Keratinocyte (primary cell): ENCODE results near the gene MGAT4A. TPM values are rescaled to one million over a fixed set of nuclear protein-coding genes. Genes with fewer than 3 reads are reported as not detected.

Experiments used
- DNase-seq: peaks from one replicate; pipeline ENCODE4 v3.0.0-alpha.2; 2011; ENCODE audit warnings: low read depth, missing footprints, low spot score
- FAIRE-seq: peaks from 2 replicates; lab custom pipeline; 2011; peaks lifted over from hg19 to GRCh38; lab: Jason Lieb, UNC
- H2AFZ ChIP-seq: 2 replicates; pipeline ENCODE4 v1.6.0; 2012; ENCODE audit warnings: low read length, control low read depth, inconsistent platforms; ENCODE audit not compliant: control insufficient read depth
- H3K27ac ChIP-seq: 2 replicates; pipeline ENCODE4 v1.5.1; 2011; ENCODE audit warnings: low read length; ENCODE audit not compliant: control insufficient read depth, insufficient read depth
- H3K27me3 ChIP-seq: 3 replicates; pipeline ENCODE4 v1.6.0; 2011; ENCODE audit warnings: low read length; ENCODE audit not compliant: control insufficient read depth, insufficient read depth; ENCODE audit errors: extremely low read depth
- H3K36me3 ChIP-seq, 2 experiments: 2 replicates in 1 of 2; 3 replicates in 1 of 2; pipeline ENCODE4 v1.5.1; 2011; ENCODE audit warnings: low read length in 2 of 2, mild to moderate bottlenecking in 1 of 2; ENCODE audit not compliant: control insufficient read depth in 2 of 2, insufficient read depth in 2 of 2; ENCODE audit errors: extremely low read depth in 1 of 2
- H3K4me1 ChIP-seq: 3 replicates; pipeline ENCODE4 v1.5.1; 2011; ENCODE audit warnings: low read length; ENCODE audit not compliant: control insufficient read depth, insufficient read depth; ENCODE audit errors: extremely low read depth
- H3K4me2 ChIP-seq: 3 replicates; pipeline ENCODE4 v1.6.0; 2011; ENCODE audit warnings: low read depth, low read length; ENCODE audit not compliant: control insufficient read depth, insufficient read depth; ENCODE audit errors: extremely low read depth
- H3K4me3 ChIP-seq, 3 experiments: fragments of 200-600 bp in 1 of 3; sonication (generic) in 1 of 3; 2 replicates in 2 of 3; 3 replicates in 1 of 3; pipeline ENCODE4 v1.5.1; 2011 to 2016; ENCODE audit warnings: low read length in 3 of 3, mild to moderate bottlenecking in 3 of 3, control low read depth in 2 of 3, inconsistent platforms in 1 of 3, low read depth in 1 of 3, mixed read lengths in 1 of 3, mixed run types in 1 of 3, moderate library complexity in 1 of 3; ENCODE audit not compliant: control insufficient read depth in 2 of 3, insufficient read depth in 2 of 3; ENCODE audit errors: extremely low read depth in 1 of 3
- H3K79me2 ChIP-seq: 2 replicates; pipeline ENCODE4 v1.6.0; 2012; ENCODE audit warnings: low read length; ENCODE audit not compliant: control insufficient read depth, insufficient read depth
- H3K9ac ChIP-seq: 3 replicates; pipeline ENCODE4 v1.6.0; 2011; ENCODE audit warnings: low read length; ENCODE audit not compliant: control insufficient read depth, insufficient read depth; ENCODE audit errors: extremely low read depth
- H3K9me1 ChIP-seq: 3 replicates; pipeline ENCODE4 v1.6.0; 2011; ENCODE audit warnings: low read length; ENCODE audit not compliant: control insufficient read depth, insufficient read depth; ENCODE audit errors: extremely low read depth
- H3K9me3 ChIP-seq: 2 replicates; pipeline ENCODE4 v1.5.1; 2012; ENCODE audit warnings: low read depth, low read length; ENCODE audit not compliant: control insufficient read depth
- H4K20me1 ChIP-seq: 3 replicates; pipeline ENCODE4 v1.6.0; 2011; ENCODE audit warnings: low read length; ENCODE audit not compliant: control insufficient read depth, insufficient read depth; ENCODE audit errors: extremely low read depth
- EZH2 ChIP-seq: IDR thresholded peaks from one replicate; pipeline ENCODE4 v1.6.1; 2012; ENCODE audit warnings: inconsistent platforms, mild to moderate bottlenecking, low read length, moderate library complexity
- dilution Hi-C: fragments of 300-500 bp; cut with MboI; formaldehyde crosslinking; loops from one replicate; pipeline ENCODE4 v1.7.0; 2020; ENCODE audit warnings: low sequenced_read_pairs; ENCODE audit not compliant: extremely low pct_ligation_motif_present
- polyA plus RNA-seq, 5 experiments: library from polyadenylated mRNA; depleted of rRNA in 3 of 5; stranded (reverse) in 3 of 5; stranded (forward) in 1 of 5; unstranded in 1 of 5; fragments of >200 nt; gene quantifications; 1 replicate in 1 of 5; 2 replicates in 3 of 5; 3 replicates in 1 of 5; pipeline versions ENCODE4 v1.2.1 to v1.2.3, GENCODE V29; 2011 to 2012; ENCODE audit warnings: missing spikeins in 2 of 5, low read depth in 1 of 5, low replicate concordance in 1 of 5
- TF ChIP-seq, protein P1 (sequence below), 3 experiments: IDR thresholded peaks in 1 of 3; conservative IDR thresholded peaks in 1 of 3; optimal IDR thresholded peaks in 1 of 3; 2 replicates in 2 of 3; 3 replicates in 1 of 3; pipeline versions ENCODE3 to v1.5.1; 2011; ENCODE audit warnings: low read length in 3 of 3, mild to moderate bottlenecking in 3 of 3, moderate library complexity in 2 of 3, control low read depth in 1 of 3, inconsistent platforms in 1 of 3; ENCODE audit not compliant: insufficient read depth in 2 of 3; ENCODE audit errors: extremely low read depth in 1 of 3

The MGAT4A gene
- polyA plus RNA-seq, 1 donor (not counting 4 experiments of a cell fraction or from before 2014, with no cell fraction given), result 0.81 TPM

DNA sequence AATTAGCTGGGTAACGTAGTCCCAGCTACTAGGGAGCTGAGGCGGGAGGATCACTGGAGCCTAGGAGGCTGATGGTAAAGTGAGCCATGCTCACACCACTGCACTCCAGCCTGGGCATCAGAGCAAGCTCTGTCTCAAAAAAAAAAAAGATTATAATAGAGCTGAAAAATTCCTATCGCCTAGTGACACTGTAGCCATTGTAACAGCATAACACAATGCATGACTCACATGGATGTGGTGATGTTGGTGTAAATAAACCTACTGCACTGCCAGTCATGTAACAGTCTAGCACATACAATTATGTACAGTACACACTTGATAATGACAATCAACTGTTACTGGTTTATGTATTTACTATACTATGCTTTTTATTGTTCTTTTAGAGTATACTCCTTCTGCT lies 39.6 kb downstream of the MGAT4A start:
- no peak overlapping the region for H3K27ac ChIP-seq
- H3K4me2 ChIP-seq, result no peak overlapping the region
- no peaks in the 10 kb centered on the region for H3K9me1 ChIP-seq
- no peak for TF ChIP-seq EZH2
- TF ChIP-seq, protein P1, sequence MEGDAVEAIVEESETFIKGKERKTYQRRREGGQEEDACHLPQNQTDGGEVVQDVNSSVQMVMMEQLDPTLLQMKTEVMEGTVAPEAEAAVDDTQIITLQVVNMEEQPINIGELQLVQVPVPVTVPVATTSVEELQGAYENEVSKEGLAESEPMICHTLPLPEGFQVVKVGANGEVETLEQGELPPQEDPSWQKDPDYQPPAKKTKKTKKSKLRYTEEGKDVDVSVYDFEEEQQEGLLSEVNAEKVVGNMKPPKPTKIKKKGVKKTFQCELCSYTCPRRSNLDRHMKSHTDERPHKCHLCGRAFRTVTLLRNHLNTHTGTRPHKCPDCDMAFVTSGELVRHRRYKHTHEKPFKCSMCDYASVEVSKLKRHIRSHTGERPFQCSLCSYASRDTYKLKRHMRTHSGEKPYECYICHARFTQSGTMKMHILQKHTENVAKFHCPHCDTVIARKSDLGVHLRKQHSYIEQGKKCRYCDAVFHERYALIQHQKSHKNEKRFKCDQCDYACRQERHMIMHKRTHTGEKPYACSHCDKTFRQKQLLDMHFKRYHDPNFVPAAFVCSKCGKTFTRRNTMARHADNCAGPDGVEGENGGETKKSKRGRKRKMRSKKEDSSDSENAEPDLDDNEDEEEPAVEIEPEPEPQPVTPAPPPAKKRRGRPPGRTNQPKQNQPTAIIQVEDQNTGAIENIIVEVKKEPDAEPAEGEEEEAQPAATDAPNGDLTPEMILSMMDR (optimal IDR thresholded peaks at IDR 0.05 in 1 of 3, IDR thresholded peaks at IDR 0.05 in 1 of 3, conservative IDR thresholded peaks at IDR 0.05 in 1 of 3; ENCODE audit: extremely low read depth in 1 of 3, insufficient read depth in 2 of 3, low read length in 3 of 3), result no peak
- DNase-seq (no peak), FAIRE-seq (no peak)
- H3K9me3 ChIP-seq, result no peaks in the 10 kb centered on the region
- dilution Hi-C loops, result no loop called here
- no peaks in the 10 kb centered on the region for H3K27me3 ChIP-seq
- no peaks in the 10 kb centered on the region for H3K36me3 ChIP-seq
- H2AFZ ChIP-seq, result no peak overlapping the region
- H3K9ac ChIP-seq, result no peak overlapping the region
- H3K4me3 ChIP-seq, result no peak overlapping the region
- H4K20me1 ChIP-seq, result no peaks in the 10 kb centered on the region
- H3K4me1 ChIP-seq, result no peaks in the 10 kb centered on the region
- H3K79me2 ChIP-seq, result no peaks in the 10 kb centered on the region

DNA sequence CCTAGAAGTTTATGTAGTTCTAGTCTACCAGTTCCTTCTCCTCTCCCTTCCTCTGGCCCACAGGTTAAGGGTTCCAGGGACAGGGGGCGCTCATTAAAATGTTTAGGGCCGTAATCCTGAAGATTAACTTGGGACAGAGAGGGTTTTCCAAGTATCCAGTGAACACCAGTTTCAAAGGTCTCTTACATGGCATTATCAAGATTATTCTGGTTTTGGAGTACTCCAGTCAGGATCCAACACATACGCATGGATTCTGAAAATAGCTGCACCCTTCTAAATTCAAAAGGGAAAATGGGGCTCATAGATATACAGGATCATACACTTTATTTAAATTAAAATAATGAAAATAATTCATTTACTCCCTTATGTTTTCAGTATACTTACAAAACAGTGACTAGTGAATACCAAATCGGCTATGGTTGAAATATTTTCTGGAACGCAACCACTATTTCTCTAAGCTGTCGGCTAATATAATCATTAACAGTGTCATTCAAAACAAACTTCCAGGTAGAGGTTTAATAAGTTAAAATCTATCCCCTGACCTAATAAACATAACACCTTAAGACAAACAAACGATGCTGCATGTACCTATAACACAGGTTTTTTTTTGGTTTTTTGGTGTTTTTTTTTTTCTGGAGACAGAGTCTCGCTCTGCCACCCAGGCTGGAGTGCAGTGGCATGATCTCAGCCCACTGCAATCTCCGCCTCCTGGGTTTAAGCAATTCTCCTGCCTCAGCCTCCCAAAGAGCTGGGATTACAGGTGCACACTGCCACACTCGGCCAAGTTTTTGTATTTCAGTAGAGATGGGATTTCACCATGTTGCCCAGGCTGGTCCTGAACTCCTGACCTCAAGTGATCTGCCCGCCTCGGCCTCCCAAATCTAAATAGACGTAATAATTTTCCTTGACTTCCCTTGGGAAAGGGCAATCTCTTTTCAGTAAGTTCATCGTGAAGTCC lies 44.7 kb downstream of the MGAT4A start:
- no peak for DNase-seq
- TF ChIP-seq, protein P1 (optimal IDR thresholded peaks at IDR 0.05 in 1 of 3, IDR thresholded peaks at IDR 0.05 in 1 of 3, conservative IDR thresholded peaks at IDR 0.05 in 1 of 3; ENCODE audit: extremely low read depth in 1 of 3, insufficient read depth in 2 of 3, low read length in 3 of 3), result no peak
- no peak for TF ChIP-seq EZH2
- FAIRE-seq, result no peak
- no peak overlapping the region for H3K4me3 ChIP-seq
- H3K79me2 ChIP-seq, result no peaks in the 10 kb centered on the region
- no peaks in the 10 kb centered on the region for H3K9me3 ChIP-seq
- H3K4me2 ChIP-seq, result no peak overlapping the region
- no peaks in the 10 kb centered on the region for H4K20me1 ChIP-seq
- no peaks in the 10 kb centered on the region for H3K27me3 ChIP-seq
- dilution Hi-C loops, result no loop called here
- no peak overlapping the region for H3K27ac ChIP-seq
- H3K36me3 ChIP-seq, result no peaks in the 10 kb centered on the region
- no peak overlapping the region for H2AFZ ChIP-seq
- H3K9ac ChIP-seq, result no peak overlapping the region
- H3K4me1 ChIP-seq, result no peaks in the 10 kb centered on the region
- H3K9me1 ChIP-seq, result no peaks in the 10 kb centered on the region
